ENCODE results near the gene APOB.

Gene APOB

DNA sequence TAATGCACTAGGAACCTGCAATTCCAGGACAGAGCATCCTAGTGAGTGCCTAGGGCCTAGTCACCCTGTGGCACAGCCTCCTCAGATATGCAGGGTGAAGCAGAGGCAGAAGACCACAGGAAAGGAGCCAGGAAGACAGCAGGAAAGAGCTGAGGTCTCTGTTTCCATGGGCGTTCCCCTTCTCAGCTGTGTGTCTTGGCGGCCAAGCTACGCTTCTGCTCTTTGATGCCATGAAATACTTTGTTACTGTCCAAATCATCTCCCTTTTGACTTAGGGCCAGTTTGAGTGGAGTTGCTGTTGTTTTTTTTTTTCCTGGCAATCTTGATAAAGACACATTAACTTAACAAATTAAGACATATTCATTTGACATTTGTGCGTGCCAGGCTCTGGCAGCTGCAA lies 67.3 kb downstream of the APOB start:
- Mint-ChIP-seq H3K4me1 (no peaks in the 10 kb centered on the region), H3K9me3 (no peaks in the 10 kb centered on the region), H3K27ac (ENCODE audit: low read depth) (no peak overlapping the region), H3K36me3 (ENCODE audit: insufficient read depth) (no peaks in the 10 kb centered on the region), H3K4me3 (no peak overlapping the region), H3K27me3 (peaks cover 14% of the 10 kb centered on the region)
- DNase-seq (ENCODE audit: low spot score in 2 of 2) (no peak), ATAC-seq (replicated peaks; ENCODE audit: extremely low read depth, poor library complexity, severe bottlenecking) (no peak)

DNA sequence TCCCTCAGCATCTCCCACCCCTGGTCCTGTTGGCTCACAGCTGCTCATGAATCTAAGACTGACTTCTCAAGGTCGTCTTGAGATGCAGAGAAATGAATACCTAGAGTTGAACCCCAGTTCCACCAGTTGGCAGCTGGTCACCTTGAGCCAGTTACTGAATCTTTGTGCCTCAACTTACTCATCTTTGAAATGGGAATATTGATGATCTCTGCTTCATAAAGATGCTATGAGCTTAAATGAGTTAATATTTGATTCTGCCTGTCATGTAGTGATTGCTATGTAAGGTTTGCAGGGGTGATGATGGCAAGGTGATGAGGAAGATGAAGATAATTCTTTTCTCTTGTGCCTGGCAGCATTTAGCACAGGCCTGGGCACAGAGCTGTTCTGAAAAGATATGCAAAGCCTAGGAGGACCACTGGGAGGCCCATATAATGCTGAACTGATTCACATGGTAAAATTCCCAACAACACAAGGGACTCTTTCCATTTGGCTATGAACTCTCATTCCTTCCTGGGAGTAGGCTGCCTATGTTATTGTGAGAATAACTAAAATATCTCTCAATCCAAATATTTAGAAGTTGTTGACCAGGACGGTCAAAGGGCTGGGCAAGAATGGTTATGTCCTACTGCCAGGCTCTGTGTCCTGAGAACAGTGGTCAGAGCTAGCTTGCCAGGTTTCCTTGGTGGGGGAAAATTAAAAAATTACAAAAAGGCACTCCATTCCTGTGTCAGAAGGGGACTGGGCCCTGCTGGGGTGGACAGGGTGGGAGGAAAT lies 70.9 kb downstream of the APOB start:
- H3K4me1 Mint-ChIP-seq = no peaks in the 10 kb centered on the region
- no peak overlapping the region for H3K27ac Mint-ChIP-seq (ENCODE audit: low read depth)
- H3K9me3 Mint-ChIP-seq = no peaks in the 10 kb centered on the region
- DNase-seq (ENCODE audit: low spot score in 2 of 2) (no peak), ATAC-seq (replicated peaks; ENCODE audit: extremely low read depth, poor library complexity, severe bottlenecking) (no peak)
- H3K27me3 Mint-ChIP-seq = peaks cover 32% of the 10 kb centered on the region
- H3K4me3 Mint-ChIP-seq = no peak overlapping the region
- H3K36me3 Mint-ChIP-seq (ENCODE audit: insufficient read depth) = no peaks in the 10 kb centered on the region

DNA sequence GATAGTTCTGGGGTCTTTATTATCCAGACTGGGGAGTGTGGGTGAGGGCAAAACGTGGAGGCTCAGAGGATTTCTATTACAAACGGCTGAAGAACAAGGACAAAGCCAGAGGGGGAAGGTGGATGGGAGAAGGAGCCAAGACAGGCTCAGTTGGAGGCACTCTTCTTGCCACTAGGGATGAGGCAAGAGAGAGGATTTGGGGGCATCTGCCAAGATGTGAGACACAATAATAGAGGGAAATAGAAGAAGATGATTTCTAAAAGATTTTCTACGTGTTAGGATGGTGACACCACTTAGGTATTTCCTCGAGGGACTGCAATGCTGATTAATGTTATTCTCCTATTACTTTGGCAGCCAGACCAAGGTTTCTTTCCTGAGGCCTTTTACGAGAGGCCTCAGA lies 71.8 kb downstream of the APOB start:
- no peak overlapping the region for H3K27ac Mint-ChIP-seq (ENCODE audit: low read depth)
- H3K4me3 Mint-ChIP-seq = no peak overlapping the region
- no peaks in the 10 kb centered on the region for H3K9me3 Mint-ChIP-seq
- H3K27me3 Mint-ChIP-seq = peaks cover 36% of the 10 kb centered on the region
- no peak for ATAC-seq (replicated peaks; ENCODE audit: extremely low read depth, poor library complexity, severe bottlenecking)
- H3K4me1 Mint-ChIP-seq = no peaks in the 10 kb centered on the region
- H3K36me3 Mint-ChIP-seq (ENCODE audit: insufficient read depth) = no peaks in the 10 kb centered on the region
- no peak for DNase-seq (ENCODE audit: low spot score in 2 of 2)

DNA sequence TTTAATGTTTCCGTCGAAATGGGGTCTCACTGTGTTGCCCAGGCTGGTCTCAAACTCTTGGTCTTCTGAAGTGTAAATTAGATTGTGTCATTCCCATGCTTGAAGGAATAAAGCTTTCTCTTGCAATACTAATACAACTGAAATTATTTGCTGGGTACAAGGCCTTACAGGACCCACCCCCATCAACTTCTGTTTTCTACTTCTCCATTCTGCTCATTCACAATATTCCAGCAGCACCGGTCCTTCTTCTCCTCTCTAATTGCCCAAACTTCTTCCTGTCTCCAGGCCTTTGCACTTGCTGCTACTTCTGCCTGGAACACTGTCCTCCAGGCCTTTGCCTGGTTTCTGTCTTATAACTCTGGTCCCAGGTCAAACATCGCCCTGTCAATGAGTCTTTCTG lies 73.8 kb downstream of the APOB start:
- no peaks in the 10 kb centered on the region for H3K4me1 Mint-ChIP-seq
- no peaks in the 10 kb centered on the region for H3K36me3 Mint-ChIP-seq (ENCODE audit: insufficient read depth)
- no peak overlapping the region for H3K27ac Mint-ChIP-seq (ENCODE audit: low read depth)
- DNase-seq (ENCODE audit: low spot score in 2 of 2) (no peak), ATAC-seq (replicated peaks; ENCODE audit: extremely low read depth, poor library complexity, severe bottlenecking) (no peak)
- H3K4me3 Mint-ChIP-seq = no peak overlapping the region
- peaks cover 57% of the 10 kb centered on the region for H3K27me3 Mint-ChIP-seq
- no peaks in the 10 kb centered on the region for H3K9me3 Mint-ChIP-seq

DNA sequence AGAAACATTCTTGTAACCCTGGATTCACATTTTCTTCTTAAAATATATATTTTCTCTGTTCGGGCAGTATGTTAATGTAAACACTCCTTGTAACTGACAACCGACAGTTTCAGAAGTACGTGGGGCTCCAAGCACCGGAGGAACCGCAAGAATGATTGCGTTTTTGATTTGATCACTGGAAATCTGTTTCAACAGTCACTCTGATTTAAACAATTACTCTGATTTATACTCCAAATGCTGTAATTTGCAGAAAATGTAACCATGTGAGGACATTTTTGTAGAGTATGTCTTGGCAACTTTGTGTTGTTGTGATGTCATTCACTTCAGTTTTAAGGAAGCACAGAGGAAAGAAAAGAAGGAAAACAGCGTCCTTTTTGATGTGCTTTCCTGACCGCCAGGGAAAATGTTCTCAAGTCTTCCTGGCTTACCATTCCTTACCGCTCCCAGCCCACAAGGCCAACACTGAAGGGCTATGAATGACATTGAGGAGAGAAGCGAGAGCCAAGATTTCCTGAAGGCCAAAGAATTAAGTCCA lies 77.7 kb downstream of the APOB start:
- DNase-seq (ENCODE audit: low spot score in 2 of 2) (no peak), ATAC-seq (replicated peaks; ENCODE audit: extremely low read depth, poor library complexity, severe bottlenecking) (no peak)

DNA sequence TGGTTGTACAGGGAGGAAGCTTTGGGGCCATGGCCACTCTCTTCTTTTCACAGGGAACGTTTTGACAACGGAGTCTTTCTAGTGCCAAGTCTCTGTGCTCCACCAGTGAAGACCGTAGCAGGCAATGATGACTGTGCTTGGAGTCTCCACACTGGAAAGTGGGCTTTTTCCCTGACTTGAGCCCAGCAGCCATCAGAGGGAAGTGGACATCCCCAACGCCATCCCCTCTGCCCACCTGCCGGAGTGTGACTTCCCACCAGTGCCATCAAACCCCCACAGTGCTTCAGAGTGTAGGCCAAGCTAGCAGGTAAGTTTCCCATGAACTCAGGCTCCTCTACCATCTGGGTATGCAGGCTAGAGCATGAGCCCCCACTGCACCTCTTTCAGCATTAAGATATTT lies 78.7 kb downstream of the APOB start:
- no peak overlapping the region for H3K27ac Mint-ChIP-seq (ENCODE audit: low read depth)
- no peaks in the 10 kb centered on the region for H3K36me3 Mint-ChIP-seq (ENCODE audit: insufficient read depth)
- DNase-seq (ENCODE audit: low spot score in 2 of 2) = no peak
- no peaks in the 10 kb centered on the region for H3K9me3 Mint-ChIP-seq
- no peak overlapping the region for H3K4me3 Mint-ChIP-seq
- no peaks in the 10 kb centered on the region for H3K4me1 Mint-ChIP-seq
- ATAC-seq (replicated peaks; ENCODE audit: extremely low read depth, poor library complexity, severe bottlenecking) = no peak
- H3K27me3 Mint-ChIP-seq = peaks cover 69% of the 10 kb centered on the region

More for the DNA sequence above, 77.7 kb downstream of the APOB start:
- no peak overlapping the region for H3K27ac Mint-ChIP-seq (ENCODE audit: low read depth)
- H3K4me3 Mint-ChIP-seq = no peak overlapping the region
- H3K4me1 Mint-ChIP-seq = no peaks in the 10 kb centered on the region
- no peaks in the 10 kb centered on the region for H3K36me3 Mint-ChIP-seq (ENCODE audit: insufficient read depth)
- H3K9me3 Mint-ChIP-seq = no peaks in the 10 kb centered on the region
- peaks cover 70% of the 10 kb centered on the region for H3K27me3 Mint-ChIP-seq

DNA sequence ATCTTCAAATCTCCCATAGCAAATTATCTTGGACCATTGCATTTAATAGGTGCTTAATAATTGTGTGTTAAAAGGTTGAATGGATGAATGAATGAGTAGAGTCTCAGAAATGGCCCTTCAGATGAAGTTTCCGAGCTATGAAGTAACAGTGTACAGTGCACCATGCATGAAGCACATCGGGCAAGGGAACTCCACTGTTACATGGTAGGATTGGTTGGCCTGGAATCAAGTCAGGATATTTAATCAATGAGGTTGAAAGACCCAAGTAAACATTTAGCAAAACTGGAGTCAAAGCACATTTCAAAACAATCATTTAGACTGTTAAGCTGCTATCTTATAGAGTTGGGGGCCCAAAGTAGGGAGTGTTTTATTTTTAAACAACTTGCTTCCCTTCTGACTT lies 80.0 kb downstream of the APOB start:
- H3K4me1 Mint-ChIP-seq = no peaks in the 10 kb centered on the region
- H3K4me3 Mint-ChIP-seq = no peak overlapping the region
- peaks cover 71% of the 10 kb centered on the region for H3K27me3 Mint-ChIP-seq
- H3K27ac Mint-ChIP-seq (ENCODE audit: low read depth) = no peak overlapping the region
- DNase-seq (ENCODE audit: low spot score in 2 of 2) (no peak), ATAC-seq (replicated peaks; ENCODE audit: extremely low read depth, poor library complexity, severe bottlenecking) (no peak)
- H3K36me3 Mint-ChIP-seq (ENCODE audit: insufficient read depth) = no peaks in the 10 kb centered on the region
- no peaks in the 10 kb centered on the region for H3K9me3 Mint-ChIP-seq

DNA sequence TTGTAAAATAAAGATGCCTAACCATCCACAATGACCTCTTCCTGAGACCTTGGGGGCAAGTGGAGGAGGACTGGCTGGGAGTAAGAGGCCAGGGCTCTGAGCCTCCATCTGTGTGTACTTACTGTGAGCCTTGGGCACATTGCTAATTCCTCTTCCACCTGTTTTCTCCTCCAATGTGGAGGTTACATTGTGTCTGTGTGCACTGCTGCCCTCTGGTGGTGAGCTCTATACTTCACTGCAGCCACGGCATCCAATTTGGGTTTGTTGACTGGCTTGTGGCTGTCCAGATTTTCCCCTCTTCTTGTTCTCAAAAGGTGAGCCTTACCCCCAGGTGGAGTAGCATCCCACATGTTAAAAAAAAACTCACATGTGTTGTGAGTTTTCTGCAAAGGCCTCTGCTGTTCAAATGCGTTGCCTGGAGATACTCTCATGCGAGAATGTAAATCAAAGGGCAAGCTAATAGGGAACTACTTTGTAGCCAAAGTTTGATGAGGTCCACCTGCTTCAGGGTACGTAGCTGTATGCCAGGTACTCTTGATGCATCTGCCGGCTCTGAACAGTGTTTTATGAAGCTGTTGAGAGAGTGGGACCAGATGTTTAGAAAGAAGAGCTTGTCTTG lies 80.8 kb downstream of the APOB start:
- peaks cover 66% of the 10 kb centered on the region for H3K27me3 Mint-ChIP-seq
- H3K4me1 Mint-ChIP-seq = no peaks in the 10 kb centered on the region
- DNase-seq (ENCODE audit: low spot score in 2 of 2) (peak; percentile 20 to 43), ATAC-seq (replicated peaks; ENCODE audit: extremely low read depth, poor library complexity, severe bottlenecking) (no peak)
- no peak overlapping the region for H3K4me3 Mint-ChIP-seq
- no peak overlapping the region for H3K27ac Mint-ChIP-seq (ENCODE audit: low read depth)
- H3K36me3 Mint-ChIP-seq (ENCODE audit: insufficient read depth) = no peaks in the 10 kb centered on the region
- H3K9me3 Mint-ChIP-seq = no peaks in the 10 kb centered on the region

DNA sequence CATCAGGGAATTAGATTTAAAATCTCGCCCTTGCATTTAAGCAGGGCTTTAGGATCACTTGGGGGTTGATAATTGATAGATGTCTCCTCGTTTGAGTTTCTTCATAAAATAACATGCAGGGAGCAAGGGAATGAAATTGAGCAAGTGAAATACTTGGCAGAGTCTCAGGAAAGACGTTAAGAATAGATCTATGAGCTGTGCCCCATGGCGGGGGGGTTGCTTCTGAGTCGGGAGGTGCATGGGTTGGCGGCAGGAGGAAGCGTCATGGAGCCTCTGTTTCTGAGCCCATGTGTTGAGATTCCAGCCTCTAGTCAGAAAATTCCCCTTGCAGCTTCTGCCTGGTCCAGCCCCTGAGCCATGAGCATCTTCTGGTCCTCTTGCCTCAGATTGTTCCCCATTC lies 82.0 kb downstream of the APOB start:
- no peak for ATAC-seq (replicated peaks; ENCODE audit: extremely low read depth, poor library complexity, severe bottlenecking)

DNA sequence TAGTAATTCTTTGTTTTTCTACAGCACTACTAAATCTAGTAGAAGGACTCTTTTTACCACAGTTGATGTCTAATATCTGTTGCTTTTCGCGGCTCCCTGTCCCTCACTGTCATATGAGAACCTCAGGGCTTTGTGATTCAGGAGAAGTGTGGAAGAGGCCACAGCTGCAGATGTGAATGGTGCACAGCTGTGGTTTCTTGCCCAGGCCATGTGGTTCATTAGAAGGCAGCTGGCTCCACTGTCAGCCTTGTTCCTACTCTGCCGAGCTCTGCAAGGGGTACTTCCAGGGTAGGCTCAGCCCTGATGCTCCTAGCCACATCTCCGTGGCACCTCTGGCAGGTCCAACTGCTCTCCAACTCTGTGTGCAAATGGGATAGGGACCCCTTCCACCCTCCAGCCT lies 83.9 kb downstream of the APOB start:
- ATAC-seq (replicated peaks; ENCODE audit: extremely low read depth, poor library complexity, severe bottlenecking) = no peak
- Mint-ChIP-seq H3K4me1 (no peaks in the 10 kb centered on the region), H3K27me3 (peaks cover 41% of the 10 kb centered on the region), H3K36me3 (ENCODE audit: insufficient read depth) (peaks cover 2% of the 10 kb centered on the region), H3K9me3 (no peaks in the 10 kb centered on the region), H3K27ac (ENCODE audit: low read depth) (no peak overlapping the region), H3K4me3 (no peak overlapping the region)
- DNase-seq (ENCODE audit: low spot score in 2 of 2) = no peak

More for the DNA sequence above, 82.0 kb downstream of the APOB start:
- DNase-seq (ENCODE audit: low spot score in 2 of 2) = no peak
- no peak overlapping the region for H3K27ac Mint-ChIP-seq (ENCODE audit: low read depth)
- H3K36me3 Mint-ChIP-seq (ENCODE audit: insufficient read depth) = peaks cover 2% of the 10 kb centered on the region
- peaks cover 59% of the 10 kb centered on the region for H3K27me3 Mint-ChIP-seq
- H3K9me3 Mint-ChIP-seq = no peaks in the 10 kb centered on the region
- no peak overlapping the region for H3K4me3 Mint-ChIP-seq
- no peaks in the 10 kb centered on the region for H3K4me1 Mint-ChIP-seq

DNA sequence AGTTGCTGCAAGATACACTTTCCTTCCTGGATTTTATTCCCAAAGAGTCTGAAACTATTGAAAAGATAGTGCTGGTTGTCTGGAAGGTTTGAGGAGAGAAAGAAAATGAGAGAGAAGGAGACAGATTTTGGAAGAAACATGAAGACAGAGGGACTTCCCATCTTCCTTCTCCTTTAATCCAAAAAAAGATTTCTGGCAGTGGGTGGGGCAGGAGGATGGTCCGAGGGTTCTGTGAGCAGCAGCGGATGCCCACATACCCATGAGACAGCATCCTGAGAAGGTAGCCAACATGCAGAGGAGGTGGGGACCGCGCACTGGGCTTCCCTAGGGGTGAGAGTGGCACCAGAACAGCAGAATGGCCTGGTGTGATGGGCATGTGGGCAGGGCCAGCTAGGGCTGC lies 84.6 kb downstream of the APOB start:
- Mint-ChIP-seq H3K27ac (ENCODE audit: low read depth) (no peak overlapping the region), H3K36me3 (ENCODE audit: insufficient read depth) (peaks cover 2% of the 10 kb centered on the region)

DNA sequence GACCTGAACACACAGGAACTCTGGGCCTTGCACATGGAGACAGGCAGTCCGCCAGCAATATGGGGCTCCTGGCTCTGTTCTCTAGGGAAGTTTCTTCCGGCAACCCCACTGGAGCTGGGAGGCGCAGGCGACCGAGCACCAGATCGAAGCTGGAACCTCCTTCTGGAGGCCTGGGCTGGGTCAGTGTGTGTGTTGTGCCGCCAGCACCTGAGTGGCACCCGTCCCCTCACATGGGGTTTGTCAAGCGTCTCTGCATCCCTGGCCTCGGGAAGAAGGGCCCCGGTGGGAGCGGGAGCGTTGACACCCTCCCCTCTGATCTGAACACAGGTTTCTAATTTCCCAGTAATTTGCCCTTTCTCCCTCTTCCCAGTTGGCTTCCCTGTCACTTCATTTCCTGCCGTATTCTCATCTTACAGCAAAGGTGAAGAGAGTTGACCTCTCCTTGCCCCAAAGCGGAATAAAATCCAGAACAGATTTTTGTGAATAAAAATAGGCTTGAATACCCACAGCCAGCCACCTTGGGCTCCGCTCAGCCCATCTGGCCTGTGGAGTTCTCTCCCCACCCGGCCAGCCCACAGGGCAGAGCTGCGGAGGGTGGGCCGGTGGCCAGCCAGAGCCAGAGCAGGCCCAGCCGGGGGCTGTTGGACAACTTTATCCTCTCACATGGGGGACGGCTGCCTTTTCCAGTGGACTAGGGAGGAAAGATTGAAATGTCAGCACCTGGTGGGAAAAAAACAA lies 85.9 kb downstream of the APOB start:
- H3K4me3 Mint-ChIP-seq = no peak overlapping the region
- no peaks in the 10 kb centered on the region for H3K9me3 Mint-ChIP-seq
- H3K4me1 Mint-ChIP-seq = no peaks in the 10 kb centered on the region
- H3K36me3 Mint-ChIP-seq (ENCODE audit: insufficient read depth) = peaks cover 2% of the 10 kb centered on the region
- no peak for DNase-seq (ENCODE audit: low spot score in 2 of 2)
- peaks cover 32% of the 10 kb centered on the region for H3K27me3 Mint-ChIP-seq
- no peak for ATAC-seq (replicated peaks; ENCODE audit: extremely low read depth, poor library complexity, severe bottlenecking)
- no peak overlapping the region for H3K27ac Mint-ChIP-seq (ENCODE audit: low read depth)

More for the DNA sequence above, 84.6 kb downstream of the APOB start:
- Mint-ChIP-seq H3K9me3 (no peaks in the 10 kb centered on the region), H3K4me3 (no peak overlapping the region), H3K4me1 (no peaks in the 10 kb centered on the region), H3K27me3 (peaks cover 41% of the 10 kb centered on the region)
- ATAC-seq (replicated peaks; ENCODE audit: extremely low read depth, poor library complexity, severe bottlenecking) (no peak), DNase-seq (ENCODE audit: low spot score in 2 of 2) (no peak)
